Stimulated activated memory B cell treated with anti-CD40 and anti-IgM and Interleukin-4, amounts not matched to agents 10 μg/mL and 1 μg/mL and 100 μg/mL, for 72 hours (primary cell): ENCODE results near the gene PLGLB1.
A peak's percentile ranks its signal among the peaks of the same experiment; 100 is the strongest.
"Not testable (repeated sequence)": the region's sequence is repeated elsewhere in the genome, so short reads cannot be mapped to it uniquely, and the experiment has no call there.

Experiments
- ATAC-seq: fragments of 150-1000 bp; cut with Tn5 transposase; 2 replicates; pipeline ENCODE4 v1.10.0; 2021
- H3K27ac Mint-ChIP-seq: one replicate; pipeline ENCODE4 v1.8.0; 2022; ENCODE audit warnings: mild to moderate bottlenecking, mixed read lengths
- H3K27me3 Mint-ChIP-seq: one replicate; pipeline ENCODE4 v1.8.0; 2022; ENCODE audit warnings: mixed read lengths
- H3K36me3 Mint-ChIP-seq: one replicate; pipeline ENCODE4 v1.8.0; 2022; ENCODE audit warnings: mixed read lengths
- H3K4me1 Mint-ChIP-seq: one replicate; pipeline ENCODE4 v1.8.0; 2022; ENCODE audit warnings: mixed read lengths
- H3K4me3 Mint-ChIP-seq: one replicate; pipeline ENCODE4 v1.8.0; 2022; ENCODE audit warnings: mild to moderate bottlenecking, moderate library complexity, mixed read lengths
- H3K9me3 Mint-ChIP-seq: one replicate; pipeline ENCODE4 v1.8.0; 2022; ENCODE audit warnings: mixed read lengths

PLGLB1 gene

DNA sequence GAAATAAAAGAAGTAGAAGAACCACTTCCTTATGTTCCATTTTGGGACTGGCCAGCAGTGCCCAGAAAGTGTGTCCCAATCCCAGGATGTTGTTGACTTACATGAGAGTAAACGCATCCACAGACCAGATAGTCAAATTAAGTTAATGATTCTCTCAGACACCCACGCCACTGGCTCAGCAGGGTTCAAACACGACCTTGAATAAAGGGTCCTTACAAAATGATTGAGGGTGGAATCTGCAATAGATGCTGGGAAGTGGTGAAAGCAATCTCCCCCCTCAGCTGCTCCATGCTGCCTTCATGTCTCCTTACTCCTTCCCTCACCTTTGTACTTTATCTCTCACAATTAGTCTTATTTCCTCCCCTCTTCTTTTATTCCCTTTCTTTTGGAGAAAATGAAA, at the start of gene PLGLB1:
Gene PLGLB1 (minus strand): TSS at position 101 of the 400 bp plus-strand sequence. CDS start 61 bp downstream, at position 40.
- not testable (repeated sequence) for H3K4me1 Mint-ChIP-seq, H3K27me3 Mint-ChIP-seq, H3K9me3 Mint-ChIP-seq, ATAC-seq, H3K36me3 Mint-ChIP-seq, H3K4me3 Mint-ChIP-seq, H3K27ac Mint-ChIP-seq

DNA sequence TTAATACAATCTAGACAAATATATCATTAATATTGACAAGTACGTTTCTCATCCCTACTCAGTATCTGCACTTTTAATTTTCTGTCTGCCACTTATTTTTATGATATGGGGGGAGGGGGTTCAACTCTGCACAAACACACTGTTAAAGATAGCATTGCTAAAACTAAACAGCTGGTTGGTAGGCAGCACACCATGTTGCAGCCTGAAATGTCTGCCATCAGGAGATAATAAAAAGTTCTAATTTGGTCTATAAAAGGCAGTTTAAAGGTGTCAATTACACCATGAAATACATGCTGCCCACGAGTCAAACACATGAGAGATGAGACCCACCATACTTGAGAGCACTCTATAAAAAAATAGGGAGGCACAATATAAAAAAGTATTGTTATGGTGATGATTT, 42.7 kb upstream of the PLGLB1 start:
- H3K4me1 Mint-ChIP-seq = peaks cover 12% of the 10 kb centered on the region
- H3K27me3 Mint-ChIP-seq, ATAC-seq, H3K27ac Mint-ChIP-seq, H3K4me3 Mint-ChIP-seq, H3K36me3 Mint-ChIP-seq, H3K9me3 Mint-ChIP-seq: not testable (repeated sequence)

DNA sequence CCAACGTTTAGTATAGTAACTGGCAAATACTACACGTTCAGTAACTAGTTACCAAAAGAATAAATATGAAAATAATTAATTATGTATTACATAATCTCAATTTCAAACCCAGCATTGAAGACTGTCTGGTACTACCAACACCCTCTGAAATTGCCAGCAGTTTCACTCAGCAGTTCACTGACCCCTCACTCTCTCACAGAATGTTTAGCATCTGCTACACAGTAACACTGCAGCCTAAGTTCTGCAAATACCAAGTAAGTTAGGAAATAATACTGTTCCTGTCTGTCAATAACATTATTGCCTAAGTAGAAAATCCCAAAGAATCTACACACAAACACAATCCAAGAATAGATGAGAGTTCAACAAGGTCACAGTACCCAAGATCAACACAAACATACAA, 41.8 kb upstream of the PLGLB1 start:
- ATAC-seq, H3K9me3 Mint-ChIP-seq, H3K36me3 Mint-ChIP-seq, H3K27ac Mint-ChIP-seq, H3K4me3 Mint-ChIP-seq, H3K27me3 Mint-ChIP-seq: not testable (repeated sequence)
- peaks cover 12% of the 10 kb centered on the region for H3K4me1 Mint-ChIP-seq

DNA sequence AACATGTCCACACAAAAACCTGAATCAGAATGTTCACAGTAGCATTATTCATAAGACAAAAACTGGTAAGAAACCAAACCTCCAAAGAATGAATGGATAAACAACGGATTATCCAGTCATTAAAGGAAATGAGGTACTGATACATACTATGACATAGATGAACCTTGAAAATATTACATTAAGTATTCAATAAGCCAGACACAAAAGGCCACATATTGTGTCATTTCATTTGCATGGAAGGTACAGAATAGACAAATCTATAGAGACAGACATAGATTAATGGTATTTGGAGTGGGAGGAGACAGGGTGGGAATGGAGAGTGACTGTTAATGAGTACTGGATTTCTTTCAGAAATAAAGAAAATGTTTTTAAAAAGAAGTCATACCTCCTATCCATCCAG, 39.9 kb upstream of the PLGLB1 start:
- not testable (repeated sequence) for H3K27ac Mint-ChIP-seq, H3K9me3 Mint-ChIP-seq, H3K4me3 Mint-ChIP-seq, H3K4me1 Mint-ChIP-seq, H3K27me3 Mint-ChIP-seq, H3K36me3 Mint-ChIP-seq, ATAC-seq

DNA sequence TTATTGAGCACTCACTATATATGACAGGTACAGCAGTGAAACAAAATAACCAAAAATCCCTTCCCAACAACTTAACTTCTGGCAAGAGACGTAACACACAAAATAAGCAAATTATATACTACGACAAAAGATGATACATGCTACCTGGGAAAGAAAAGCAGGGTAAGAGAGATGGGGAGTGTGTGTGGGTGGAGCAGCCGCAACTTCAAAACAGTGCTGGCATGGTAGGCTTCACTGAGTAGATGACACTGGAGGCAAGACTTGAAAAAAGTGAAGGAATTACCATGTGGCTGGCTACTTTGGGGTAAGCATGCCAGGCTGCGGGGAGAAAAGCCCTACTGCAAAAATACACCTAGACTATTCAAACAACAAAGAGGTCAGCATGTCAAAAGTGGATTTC, 36.0 kb upstream of the PLGLB1 start:
- H3K9me3 Mint-ChIP-seq, H3K4me1 Mint-ChIP-seq, H3K4me3 Mint-ChIP-seq, H3K36me3 Mint-ChIP-seq, ATAC-seq, H3K27ac Mint-ChIP-seq, H3K27me3 Mint-ChIP-seq: not testable (repeated sequence)

- H3K36me3 Mint-ChIP-seq, H3K4me1 Mint-ChIP-seq, H3K27ac Mint-ChIP-seq, H3K4me3 Mint-ChIP-seq, ATAC-seq, H3K27me3 Mint-ChIP-seq, H3K9me3 Mint-ChIP-seq: not testable (repeated sequence)
Observed at GRCh38 chr2:87056843-87057242, 35.2 kb upstream of the PLGLB1 start.

DNA sequence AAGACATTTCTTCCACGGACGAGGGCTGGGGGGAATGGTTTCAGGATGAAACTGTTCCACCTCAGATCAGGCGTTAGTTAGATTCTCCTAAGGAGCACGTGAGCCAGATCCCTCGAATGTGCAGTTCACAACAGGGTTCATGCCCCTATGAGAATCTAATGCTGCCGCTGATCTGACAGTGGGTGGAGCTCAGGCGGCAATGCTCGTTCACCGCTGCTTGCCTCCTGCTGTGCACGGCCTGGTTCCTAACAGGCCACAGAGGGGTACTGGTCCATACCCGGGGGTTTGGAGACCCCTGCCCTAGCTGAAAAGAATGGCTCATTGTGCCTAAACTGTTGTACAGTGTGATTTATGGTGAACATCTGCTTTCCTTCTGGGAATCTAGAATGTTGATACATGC, 34.8 kb upstream of the PLGLB1 start:
- not testable (repeated sequence) for H3K9me3 Mint-ChIP-seq, H3K36me3 Mint-ChIP-seq, ATAC-seq, H3K27ac Mint-ChIP-seq, H3K27me3 Mint-ChIP-seq, H3K4me1 Mint-ChIP-seq, H3K4me3 Mint-ChIP-seq

DNA sequence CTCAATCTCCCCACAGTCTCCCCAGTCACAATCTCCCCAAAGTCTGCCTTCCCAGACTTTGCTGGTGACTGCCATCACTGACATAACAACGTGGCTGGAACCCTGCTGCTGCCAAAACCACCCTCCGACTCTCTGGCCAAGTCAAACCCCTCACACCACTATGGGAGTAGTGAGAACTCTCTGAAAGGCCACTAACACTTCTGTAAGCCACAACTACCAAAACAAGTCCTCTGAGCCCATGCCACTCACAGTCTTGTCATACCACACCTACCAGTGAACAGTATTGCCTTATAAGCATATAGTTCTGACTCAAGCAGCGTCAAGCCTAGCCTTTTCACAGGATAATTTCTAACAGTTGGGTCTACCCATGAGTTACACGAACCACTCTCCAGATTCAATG, 32.7 kb upstream of the PLGLB1 start:
- H3K27ac Mint-ChIP-seq, H3K4me3 Mint-ChIP-seq, H3K4me1 Mint-ChIP-seq, ATAC-seq, H3K36me3 Mint-ChIP-seq, H3K27me3 Mint-ChIP-seq, H3K9me3 Mint-ChIP-seq: not testable (repeated sequence)

GRCh38 chr2:87041321-87041978, 19.8 kb upstream of the PLGLB1 start:
- not testable (repeated sequence) for H3K4me3 Mint-ChIP-seq, H3K36me3 Mint-ChIP-seq, H3K27me3 Mint-ChIP-seq, H3K27ac Mint-ChIP-seq, H3K9me3 Mint-ChIP-seq, H3K4me1 Mint-ChIP-seq
- ATAC-seq = peak; percentile 63

GRCh38 chr2:87028607-87029006, 7.0 kb upstream of the PLGLB1 start:
- H3K9me3 Mint-ChIP-seq, H3K4me1 Mint-ChIP-seq, H3K4me3 Mint-ChIP-seq, H3K27me3 Mint-ChIP-seq, H3K36me3 Mint-ChIP-seq, ATAC-seq, H3K27ac Mint-ChIP-seq: not testable (repeated sequence)

GRCh38 chr2:87026816-87027215, 5.2 kb upstream of the PLGLB1 start:
- H3K36me3 Mint-ChIP-seq, H3K27ac Mint-ChIP-seq, ATAC-seq, H3K9me3 Mint-ChIP-seq, H3K27me3 Mint-ChIP-seq, H3K4me3 Mint-ChIP-seq, H3K4me1 Mint-ChIP-seq: not testable (repeated sequence)

DNA sequence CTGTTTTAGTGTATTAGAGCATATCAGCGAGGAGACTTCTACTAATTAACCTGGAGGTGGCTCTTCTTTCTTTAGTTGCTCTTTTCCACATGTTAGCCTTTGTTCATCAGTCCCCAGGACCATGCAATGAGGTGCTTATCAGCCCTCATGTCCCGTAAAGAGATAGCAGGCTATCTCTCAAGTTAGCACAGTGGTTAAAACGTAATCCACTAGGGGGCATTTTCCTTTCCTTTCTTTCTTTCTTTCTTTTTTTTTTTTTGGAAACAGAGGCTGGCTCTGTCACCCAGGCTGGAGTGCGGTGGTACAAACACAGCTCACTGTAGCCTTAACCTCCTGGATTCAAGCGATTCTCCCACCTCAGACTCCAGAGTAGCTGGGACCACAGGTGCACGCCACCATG, 4.3 kb upstream of the PLGLB1 start:
- H3K27ac Mint-ChIP-seq, H3K4me1 Mint-ChIP-seq, H3K4me3 Mint-ChIP-seq, ATAC-seq, H3K9me3 Mint-ChIP-seq, H3K36me3 Mint-ChIP-seq, H3K27me3 Mint-ChIP-seq: not testable (repeated sequence)

GRCh38 chr2:87023988-87024615, 2.5 kb upstream of the PLGLB1 start:
- not testable (repeated sequence) for H3K36me3 Mint-ChIP-seq, H3K4me3 Mint-ChIP-seq, H3K4me1 Mint-ChIP-seq, H3K27me3 Mint-ChIP-seq, H3K9me3 Mint-ChIP-seq, ATAC-seq, H3K27ac Mint-ChIP-seq

GRCh38 chr2:87021043-87021442, 601 bp downstream of the PLGLB1 start:
- not testable (repeated sequence) for H3K27me3 Mint-ChIP-seq, H3K4me1 Mint-ChIP-seq, H3K36me3 Mint-ChIP-seq, H3K27ac Mint-ChIP-seq, H3K9me3 Mint-ChIP-seq, ATAC-seq, H3K4me3 Mint-ChIP-seq

- not testable (repeated sequence) for H3K27ac Mint-ChIP-seq, H3K4me1 Mint-ChIP-seq, ATAC-seq, H3K4me3 Mint-ChIP-seq, H3K9me3 Mint-ChIP-seq, H3K36me3 Mint-ChIP-seq, H3K27me3 Mint-ChIP-seq
Observed at GRCh38 chr2:87019053-87019452, 2.6 kb downstream of the PLGLB1 start.

GRCh38 chr2:87014489-87015169, 7.0 kb downstream of the PLGLB1 start:
- H3K27ac Mint-ChIP-seq, ATAC-seq, H3K36me3 Mint-ChIP-seq, H3K4me1 Mint-ChIP-seq, H3K9me3 Mint-ChIP-seq, H3K4me3 Mint-ChIP-seq, H3K27me3 Mint-ChIP-seq: not testable (repeated sequence)
